A375 (cell line): ENCODE results near the gene ELOVL4. TPM values are rescaled to one million over a fixed set of nuclear protein-coding genes. Genes with fewer than 3 reads are reported as not detected.

Source experiments
- total RNA-seq: library from RNA; depleted of rRNA; stranded (reverse); fragments of >200 nt; shearing (Covaris generic); gene quantifications from 2 replicates; pipeline ENCODE4 v1.2.3, GENCODE V29; 2014; rRNA removed

ELOVL4 gene
- total RNA-seq = 5.1 and 5.2 TPM in 2 replicates

DNA sequence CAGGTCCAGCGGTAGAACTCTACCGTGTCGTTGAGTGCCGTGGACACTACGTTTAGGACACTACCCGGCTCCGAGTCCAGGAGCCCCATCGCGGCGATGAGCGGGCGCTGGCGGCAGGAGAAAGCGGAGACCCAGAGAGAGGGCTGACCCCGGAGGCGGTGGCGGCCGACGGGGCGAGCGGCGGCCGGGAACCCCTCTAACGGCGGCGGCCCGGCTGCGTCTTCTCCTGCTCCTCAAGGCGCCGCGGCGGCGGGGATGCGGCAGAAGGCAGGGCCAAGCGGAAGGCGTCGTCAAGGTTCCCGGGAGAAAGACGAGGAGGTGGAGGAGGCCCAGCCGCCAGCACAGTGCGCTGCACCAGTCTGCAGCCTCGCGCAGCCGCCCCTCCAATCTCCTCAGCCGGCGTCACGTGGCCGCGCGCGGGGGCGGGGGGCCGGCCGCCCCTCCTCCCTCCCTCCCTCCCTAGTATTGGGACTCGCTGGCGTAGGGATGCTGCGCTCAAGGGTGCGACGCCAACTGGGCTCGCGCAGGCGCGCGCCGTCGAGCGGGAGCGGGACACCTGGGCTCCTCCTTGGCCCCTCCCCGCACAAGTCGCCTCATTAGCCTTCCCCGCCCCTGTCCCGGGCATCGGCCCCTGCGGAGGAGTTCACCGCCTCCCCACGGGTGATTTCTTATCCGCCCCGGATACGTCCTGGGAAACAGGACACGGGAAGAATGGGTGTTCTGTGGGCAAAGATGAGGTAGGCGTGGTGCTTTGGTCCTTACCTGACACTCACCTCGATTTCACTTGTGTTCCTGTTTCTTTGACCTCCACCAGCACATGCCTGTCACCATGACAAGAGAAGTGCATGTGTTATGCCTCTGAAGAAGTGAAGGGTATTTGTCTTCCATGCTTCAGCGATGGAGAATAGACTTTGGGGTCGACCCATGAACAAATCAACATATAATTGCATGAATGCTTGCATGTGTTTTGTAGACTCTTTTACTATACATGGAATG lies at the start of gene ELOVL4:
TSS of gene ELOVL4 (minus strand) at position 363 of the 996 bp plus-strand sequence. CDS start at position 89, 274 bp downstream.

Other genes with a start within 250 kb of the ELOVL4 start
- gene TTK, start 57.1 kb upstream of the ELOVL4 start, total RNA-seq = 21.3 and 23.1 TPM in 2 replicates
- 9.4 TPM in 2 replicates for gene BCKDHB, start 159.1 kb upstream of the ELOVL4 start, total RNA-seq